Mucosa of stomach (tissue), 1 donor: Measurements from ENCODE around the gene BRIP1.
"Not testable (repeated sequence)": the region's sequence is repeated elsewhere in the genome, so short reads cannot be mapped to it uniquely, and the experiment has no call there.

Experiments used
- H3K27me3 ChIP-seq: one replicate; pipeline ENCODE4 v1.7.0; 2013; ENCODE audit warnings: mild to moderate bottlenecking, low read length; ENCODE audit not compliant: control insufficient read depth, insufficient read depth
- H3K36me3 ChIP-seq: one replicate; pipeline ENCODE4 v1.7.0; 2013; ENCODE audit warnings: low read length; ENCODE audit not compliant: control insufficient read depth, insufficient read depth
- H3K4me1 ChIP-seq: one replicate; pipeline ENCODE4 v1.7.0; 2013; ENCODE audit warnings: mild to moderate bottlenecking, low read length; ENCODE audit not compliant: control insufficient read depth, insufficient read depth
- H3K4me3 ChIP-seq: one replicate; pipeline ENCODE4 v1.7.0; 2013; ENCODE audit warnings: low read length
- H3K9ac ChIP-seq: one replicate; pipeline ENCODE4 v1.7.0; 2013; ENCODE audit warnings: mild to moderate bottlenecking, low read length, moderate library complexity
- H3K9me3 ChIP-seq: one replicate; pipeline ENCODE4 v1.7.0; 2013; ENCODE audit warnings: mild to moderate bottlenecking, low read length, moderate library complexity; ENCODE audit not compliant: control insufficient read depth
- donor health status: Pancreatic carcinoma.

The BRIP1 gene

GRCh38 chr17:61860397-61860796 is 2.9 kb downstream of the BRIP1 start:
- H3K4me1 ChIP-seq, H3K9me3 ChIP-seq, H3K36me3 ChIP-seq, H3K4me3 ChIP-seq, H3K9ac ChIP-seq, H3K27me3 ChIP-seq: not testable (repeated sequence)

DNA sequence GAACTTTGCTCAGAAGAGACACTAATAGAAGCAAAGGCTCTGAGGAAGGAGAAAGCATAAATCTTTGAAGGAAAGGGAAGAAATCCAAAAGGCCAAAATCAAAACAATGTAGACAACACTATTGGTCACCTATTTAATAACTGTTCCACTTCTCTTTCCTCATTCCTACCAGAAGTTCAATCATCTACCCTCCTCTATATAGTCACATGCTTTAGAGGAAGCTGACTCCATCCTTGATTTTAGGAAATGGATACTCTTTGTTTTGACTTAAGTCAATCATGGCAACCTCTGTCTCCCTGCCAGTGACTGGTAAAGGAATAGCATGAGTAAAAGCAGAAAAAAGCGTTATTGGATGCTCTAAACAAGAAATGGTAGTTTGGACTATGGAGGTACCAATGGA is 7.3 kb downstream of the BRIP1 start:
- H3K4me1 ChIP-seq = no peaks in the 10 kb centered on the region
- H3K36me3 ChIP-seq = no peaks in the 10 kb centered on the region
- H3K4me3 ChIP-seq = no peak overlapping the region
- no peaks in the 10 kb centered on the region for H3K27me3 ChIP-seq
- no peak overlapping the region for H3K9ac ChIP-seq
- no peaks in the 10 kb centered on the region for H3K9me3 ChIP-seq

DNA sequence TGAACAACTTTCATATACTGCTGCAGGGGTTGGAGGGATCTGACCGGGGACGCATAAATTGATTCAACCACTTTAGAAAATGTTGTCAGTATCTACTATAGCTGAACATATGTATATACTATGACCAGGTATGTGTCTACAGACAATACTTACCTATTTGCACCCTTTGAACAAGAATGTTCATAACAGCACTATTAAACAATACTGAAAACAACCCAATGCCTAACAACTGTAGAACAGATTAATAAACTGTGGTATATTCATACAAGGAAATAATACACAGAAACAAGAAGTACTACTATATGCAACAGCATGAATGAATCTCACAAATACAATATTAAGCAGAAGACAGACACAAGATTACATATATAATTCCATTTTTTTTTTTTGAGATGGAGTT is 10.5 kb downstream of the BRIP1 start:
- Histone ChIP-seq H3K9me3 (no peaks in the 10 kb centered on the region), H3K27me3 (no peaks in the 10 kb centered on the region), H3K9ac (no peak overlapping the region), H3K4me3 (no peak overlapping the region), H3K36me3 (no peaks in the 10 kb centered on the region), H3K4me1 (no peaks in the 10 kb centered on the region)

DNA sequence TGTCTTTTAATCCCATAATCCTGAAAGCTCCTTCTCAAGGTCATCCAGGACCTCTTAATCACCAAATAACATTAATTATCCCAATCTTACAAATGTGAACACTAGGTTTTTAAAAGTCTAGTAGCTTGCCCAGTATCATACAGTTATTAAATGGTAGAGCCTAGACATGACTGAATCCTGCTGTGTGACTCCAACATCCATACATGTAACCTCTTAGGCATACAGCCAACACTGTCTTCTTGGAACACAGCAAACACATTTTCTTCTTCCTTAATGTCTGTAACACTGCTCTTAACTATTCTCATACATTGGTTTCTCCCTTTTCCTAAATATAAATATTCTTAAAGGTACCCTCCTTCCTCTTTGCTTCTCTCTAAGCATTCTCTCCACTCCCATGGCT is 13.7 kb downstream of the BRIP1 start:
- Histone ChIP-seq H3K4me3 (no peak overlapping the region), H3K9ac (no peak overlapping the region), H3K36me3 (no peaks in the 10 kb centered on the region), H3K9me3 (no peaks in the 10 kb centered on the region), H3K4me1 (no peaks in the 10 kb centered on the region), H3K27me3 (no peaks in the 10 kb centered on the region)

DNA sequence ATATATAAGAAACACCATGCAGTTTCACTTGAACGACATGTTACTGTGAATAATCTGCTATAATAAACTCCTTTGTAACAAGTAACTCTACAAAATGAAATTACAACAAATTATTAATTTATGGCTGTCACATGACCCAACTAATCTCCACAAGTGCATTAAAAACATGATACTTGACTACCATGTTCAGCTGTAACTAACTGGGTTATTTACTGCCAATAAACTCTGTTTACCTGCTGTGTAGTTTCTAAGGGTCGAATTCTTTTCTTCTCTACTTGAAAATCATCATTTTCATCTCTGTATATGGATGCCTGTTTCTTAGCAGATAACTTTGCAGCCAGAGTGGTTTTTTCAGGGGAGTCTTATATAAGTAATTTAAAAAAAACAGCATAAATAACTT is 14.4 kb downstream of the BRIP1 start:
- H3K4me3 ChIP-seq = no peak overlapping the region
- no peaks in the 10 kb centered on the region for H3K27me3 ChIP-seq
- H3K4me1 ChIP-seq = no peaks in the 10 kb centered on the region
- H3K9me3 ChIP-seq = no peaks in the 10 kb centered on the region
- no peaks in the 10 kb centered on the region for H3K36me3 ChIP-seq
- no peak overlapping the region for H3K9ac ChIP-seq

- H3K4me3 ChIP-seq = no peak overlapping the region
- H3K27me3 ChIP-seq = no peaks in the 10 kb centered on the region
- no peaks in the 10 kb centered on the region for H3K9me3 ChIP-seq
- no peaks in the 10 kb centered on the region for H3K36me3 ChIP-seq
- no peaks in the 10 kb centered on the region for H3K4me1 ChIP-seq
- no peak overlapping the region for H3K9ac ChIP-seq
These were observed 15.1 kb downstream of the BRIP1 start for GRCh38 chr17:61848247-61848646.

GRCh38 chr17:61847659-61848058 is 15.7 kb downstream of the BRIP1 start:
- Histone ChIP-seq H3K4me3 (no peak overlapping the region), H3K9me3 (no peaks in the 10 kb centered on the region), H3K27me3 (no peaks in the 10 kb centered on the region), H3K36me3 (no peaks in the 10 kb centered on the region), H3K4me1 (no peaks in the 10 kb centered on the region), H3K9ac (no peak overlapping the region)

- Histone ChIP-seq H3K9me3 (no peaks in the 10 kb centered on the region), H3K9ac (no peak overlapping the region), H3K36me3 (no peaks in the 10 kb centered on the region), H3K27me3 (no peaks in the 10 kb centered on the region), H3K4me1 (no peaks in the 10 kb centered on the region), H3K4me3 (no peak overlapping the region)
These were observed 16.5 kb downstream of the BRIP1 start for GRCh38 chr17:61846761-61847375.

DNA sequence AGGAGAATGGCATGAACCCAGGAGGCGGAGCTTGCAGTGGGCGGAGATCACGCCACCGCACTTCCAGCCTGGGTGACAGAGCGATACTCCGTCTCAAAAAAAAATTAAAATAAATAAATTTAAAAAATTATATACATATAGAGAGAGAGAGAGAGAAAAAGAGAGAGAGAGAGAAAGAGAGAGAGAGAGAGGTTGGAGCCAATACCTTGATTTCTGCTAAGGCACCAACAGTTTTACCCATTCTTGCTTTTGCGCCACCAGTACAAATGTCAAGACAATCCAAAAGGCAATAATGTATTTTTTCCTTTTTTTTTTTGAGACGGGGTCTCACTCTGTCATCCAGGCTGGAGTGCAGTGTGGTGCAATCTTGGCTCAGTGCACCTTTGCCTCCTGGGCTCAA is 17.2 kb downstream of the BRIP1 start:
- Histone ChIP-seq H3K4me1 (no peaks in the 10 kb centered on the region), H3K36me3 (no peaks in the 10 kb centered on the region), H3K9me3 (no peaks in the 10 kb centered on the region), H3K27me3 (no peaks in the 10 kb centered on the region), H3K4me3 (no peak overlapping the region), H3K9ac (no peak overlapping the region)

- Histone ChIP-seq H3K4me3 (no peak overlapping the region), H3K9ac (no peak overlapping the region), H3K9me3 (no peaks in the 10 kb centered on the region), H3K27me3 (no peaks in the 10 kb centered on the region), H3K4me1 (no peaks in the 10 kb centered on the region), H3K36me3 (no peaks in the 10 kb centered on the region)
These were observed 19.9 kb downstream of the BRIP1 start for GRCh38 chr17:61843435-61843834.

DNA sequence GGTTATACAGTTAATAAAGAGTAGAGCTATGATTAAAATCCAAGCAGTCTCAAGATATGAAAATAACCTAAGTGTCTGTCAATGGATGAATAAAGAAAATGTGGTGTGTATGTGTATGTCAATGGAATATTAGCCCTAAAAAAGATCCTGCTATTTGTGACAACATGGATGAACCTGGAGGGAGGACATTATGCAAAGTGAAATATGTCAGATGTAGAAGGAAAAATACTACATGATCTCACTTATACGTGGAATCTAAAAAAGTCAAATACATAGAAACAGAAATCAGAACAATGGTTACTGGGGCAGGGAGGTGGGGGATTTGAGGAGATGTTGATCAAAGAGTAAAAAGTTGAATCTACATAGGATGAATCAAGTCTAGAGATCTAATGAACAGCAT is 20.4 kb downstream of the BRIP1 start:
- Histone ChIP-seq H3K27me3 (no peaks in the 10 kb centered on the region), H3K9me3 (no peaks in the 10 kb centered on the region), H3K4me1 (no peaks in the 10 kb centered on the region), H3K4me3 (no peak overlapping the region), H3K36me3 (no peaks in the 10 kb centered on the region), H3K9ac (no peak overlapping the region)

- H3K9me3 ChIP-seq = no peaks in the 10 kb centered on the region
These were observed 24.0 kb downstream of the BRIP1 start for GRCh38 chr17:61839300-61839786.

More at GRCh38 chr17:61839300-61839786, 24.0 kb downstream of the BRIP1 start:
- H3K36me3 ChIP-seq = no peaks in the 10 kb centered on the region
- no peak overlapping the region for H3K9ac ChIP-seq
- H3K4me3 ChIP-seq = no peak overlapping the region
- no peaks in the 10 kb centered on the region for H3K4me1 ChIP-seq
- H3K27me3 ChIP-seq = no peaks in the 10 kb centered on the region
